GM12865 (cell line): Measurements from ENCODE around the gene DNAH8.

Experiments used
- DNase-seq: peaks from one replicate; pipeline ENCODE4 v3.0.0; 2010; ENCODE audit warnings: low read depth
- H3K4me3 ChIP-seq: 2 replicates; pipeline ENCODE4 v1.5.1; 2011; ENCODE audit warnings: mild to moderate bottlenecking, low read depth, low read length, control low read depth
- CTCF ChIP-seq: IDR thresholded peaks from 2 replicates; pipeline ENCODE4 v1.5.1; 2011; ENCODE audit warnings: low read length, control low read depth, low read depth, inconsistent platforms; ENCODE audit not compliant: insufficient read depth; ENCODE audit errors: missing control alignments

The DNAH8 gene

GRCh38 chr6:38782616-38783015, 67.5 kb downstream of the DNAH8 start:
- H3K4me3 ChIP-seq: no peak overlapping the region
- TF ChIP-seq CTCF: no peak
- DNase-seq: no peak

GRCh38 chr6:38783443-38784228, 68.5 kb downstream of the DNAH8 start:
- TF ChIP-seq CTCF: no peak
- H3K4me3 ChIP-seq: no peak overlapping the region
- no peak for DNase-seq

DNA sequence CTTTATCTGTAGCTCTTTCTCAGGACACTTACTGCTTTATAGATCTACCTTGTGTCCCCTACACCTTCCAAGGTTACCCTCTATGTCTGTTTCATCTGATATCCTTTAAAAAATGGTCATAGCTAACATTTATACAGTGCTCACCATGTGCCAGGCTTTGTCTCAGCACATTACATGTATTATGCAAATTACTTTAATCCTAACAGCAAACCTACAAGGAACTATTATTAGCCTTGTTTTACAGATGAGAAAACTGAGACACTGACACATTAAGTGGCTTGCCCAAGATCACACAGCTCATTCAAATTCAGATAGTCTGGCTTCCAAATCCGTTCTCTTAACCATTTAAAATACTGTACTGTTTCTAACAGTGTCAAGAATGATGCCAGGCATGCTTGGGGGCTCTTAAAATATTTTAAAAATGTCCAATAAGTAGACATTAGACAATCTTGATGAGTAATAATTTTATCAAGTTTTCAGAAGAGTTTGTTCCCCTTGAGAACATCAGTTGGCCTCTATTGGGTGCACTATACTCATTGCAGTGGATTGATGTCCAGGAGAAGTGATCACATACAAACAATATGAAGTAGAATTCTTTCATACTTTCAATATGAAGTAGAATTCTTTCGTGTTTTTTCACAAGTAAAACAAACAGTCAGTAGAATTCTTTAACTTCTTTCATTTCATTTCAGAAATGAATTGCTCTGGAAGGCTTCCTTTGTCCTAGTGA, 69.6 kb downstream of the DNAH8 start:
- H3K4me3 ChIP-seq: no peak overlapping the region
- no peak for TF ChIP-seq CTCF
- no peak for DNase-seq

DNA sequence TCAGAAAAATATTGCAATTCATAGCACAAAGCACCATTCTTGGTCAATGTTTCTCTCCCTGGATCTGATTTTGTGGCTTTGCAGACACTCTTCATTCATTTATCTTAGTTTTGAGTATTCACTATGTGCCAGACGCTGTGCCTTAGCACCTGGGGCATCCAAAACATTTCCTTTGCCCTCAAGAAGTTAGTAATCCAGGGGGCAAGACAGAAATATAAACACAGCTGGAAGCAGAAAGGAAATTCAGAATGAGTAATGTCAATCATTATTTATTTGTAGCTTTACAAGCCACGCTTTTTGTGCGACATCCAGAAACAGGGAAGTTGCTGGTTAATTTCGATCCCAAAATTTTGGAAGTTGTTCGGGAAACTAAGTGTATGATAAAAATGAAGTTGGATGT, 71.4 kb downstream of the DNAH8 start:
- no peak overlapping the region for H3K4me3 ChIP-seq
- no peak for TF ChIP-seq CTCF
- DNase-seq: no peak

DNA sequence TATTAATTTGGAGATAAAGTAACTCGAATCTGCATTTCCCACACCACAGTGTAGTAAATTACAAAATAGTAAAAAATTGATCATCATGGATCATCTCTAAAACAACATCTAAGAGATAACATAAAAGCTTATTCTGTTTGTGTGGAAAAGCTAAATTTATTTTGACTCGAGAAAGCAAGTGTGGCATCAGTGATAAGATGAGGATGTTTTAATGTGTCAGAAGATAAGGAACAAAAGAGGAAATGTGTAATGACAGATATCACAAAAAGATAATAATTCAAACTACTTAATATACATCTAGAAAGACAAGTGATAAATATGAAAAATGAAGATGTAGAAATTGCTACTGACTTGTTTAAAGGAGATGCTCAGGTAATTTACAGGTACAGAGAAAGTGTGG, 74.1 kb downstream of the DNAH8 start:
- DNase-seq: no peak
- no peak for TF ChIP-seq CTCF
- no peak overlapping the region for H3K4me3 ChIP-seq

DNA sequence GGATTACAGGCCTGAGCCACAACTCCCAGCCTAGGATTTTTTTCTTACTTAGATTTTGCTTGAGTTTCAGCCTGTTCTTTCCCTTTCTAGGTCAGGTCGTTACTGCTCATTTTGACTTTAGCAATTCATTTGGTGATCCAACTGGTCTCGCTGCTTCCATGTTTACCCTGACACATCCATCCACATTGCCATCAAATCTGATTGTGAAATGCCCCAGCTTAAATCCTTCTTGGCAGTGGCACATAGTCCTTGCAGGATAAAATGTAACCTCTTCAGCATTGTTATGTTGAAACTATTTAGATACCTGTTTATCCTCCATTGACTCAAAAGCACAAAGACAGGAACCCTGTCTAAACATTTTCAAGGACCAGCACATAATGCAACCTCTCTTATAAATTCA, 77.2 kb downstream of the DNAH8 start:
- no peak for TF ChIP-seq CTCF
- H3K4me3 ChIP-seq: no peak overlapping the region
- no peak for DNase-seq

GRCh38 chr6:38794682-38795081, 79.6 kb downstream of the DNAH8 start:
- no peak for DNase-seq
- TF ChIP-seq CTCF: no peak
- H3K4me3 ChIP-seq: no peak overlapping the region
